Mesendoderm (in vitro differentiated cells): ENCODE results near the gene JAM2.

Experiments used
- DNase-seq: peaks from one replicate; pipeline ENCODE4 v3.0.0; 2013
- H2AK5ac ChIP-seq: 2 replicates; pipeline ENCODE4 v1.6.1; 2013; ENCODE audit warnings: low read length, inconsistent platforms
- H2BK120ac ChIP-seq: 2 replicates; pipeline ENCODE4 v1.6.1; 2013; ENCODE audit warnings: low read depth, mild to moderate bottlenecking, low read length, moderate library complexity, mixed read lengths
- H2BK15ac ChIP-seq: replicated peaks from 2 replicates; pipeline ENCODE4 v1.6.1; 2013; ENCODE audit warnings: low read depth, mild to moderate bottlenecking, moderate library complexity
- H2BK5ac ChIP-seq: 2 replicates; pipeline ENCODE4 v1.6.1; 2013; ENCODE audit warnings: low read length, inconsistent platforms
- H3K18ac ChIP-seq: 2 replicates; pipeline ENCODE4 v1.6.1; 2013; ENCODE audit warnings: mild to moderate bottlenecking, low read length, mixed read lengths
- H3K23ac ChIP-seq: one replicate; pipeline ENCODE4 v1.6.1; 2013; ENCODE audit warnings: low read length
- H3K27ac ChIP-seq: 2 replicates; pipeline ENCODE4 v1.5.1; 2013; ENCODE audit warnings: low read depth, mild to moderate bottlenecking, inconsistent platforms, low read length, moderate library complexity
- H3K27me3 ChIP-seq: 2 replicates; pipeline ENCODE4 v1.6.1; 2013; ENCODE audit warnings: low read length, control low read depth, mild to moderate bottlenecking, inconsistent platforms; ENCODE audit not compliant: insufficient read depth, poor library complexity
- H3K36me3 ChIP-seq: 2 replicates; pipeline ENCODE4 v1.6.1; 2013; ENCODE audit warnings: low read length, inconsistent platforms; ENCODE audit not compliant: control insufficient read depth, insufficient read depth
- H3K4ac ChIP-seq: one replicate; pipeline ENCODE4 v1.6.1; 2013; ENCODE audit warnings: low read depth, mild to moderate bottlenecking, low read length, moderate library complexity
- H3K4me1 ChIP-seq: 2 replicates; pipeline ENCODE4 v1.6.1; 2013; ENCODE audit warnings: low read depth, low read length, inconsistent platforms; ENCODE audit not compliant: control insufficient read depth
- H3K4me2 ChIP-seq: 2 replicates; pipeline ENCODE4 v1.6.1; 2013; ENCODE audit warnings: low read length
- H3K4me3 ChIP-seq: 2 replicates; pipeline ENCODE4 v1.5.1; 2013; ENCODE audit warnings: mild to moderate bottlenecking, low read length
- H3K56ac ChIP-seq: one replicate; pipeline ENCODE4 v1.6.1; 2013; ENCODE audit warnings: low read length
- H3K79me1 ChIP-seq: 2 replicates; pipeline ENCODE4 v1.6.1; 2013; ENCODE audit warnings: low read length, inconsistent platforms
- H3K79me2 ChIP-seq: 2 replicates; pipeline ENCODE4 v1.6.1; 2013; ENCODE audit warnings: mild to moderate bottlenecking, low read length; ENCODE audit not compliant: control insufficient read depth, insufficient read depth
- H3K9ac ChIP-seq: 2 replicates; pipeline ENCODE4 v1.6.1; 2013; ENCODE audit warnings: low read length, inconsistent platforms
- H4K5ac ChIP-seq: one replicate; pipeline ENCODE4 v1.6.1; 2013; ENCODE audit warnings: low read length
- H4K8ac ChIP-seq: one replicate; pipeline ENCODE4 v1.6.1; 2013; ENCODE audit warnings: low read depth, mild to moderate bottlenecking, control low read depth, low read length, moderate library complexity
- WGBS: extraction: QIAGEN DNeasy Blood & Tissue Kit; methylation state at CpG from one replicate; pipeline ENCODE4 v1.1.7; 2013; ENCODE audit warnings: low lambda C conversion rate, missing lambda C conversion rate; ENCODE audit not compliant: insufficient coverage; ENCODE audit errors: extremely low coverage; 5-methylcytosine and 5-hydroxymethylcytosine counted together

Gene JAM2

GRCh38 chr21:25759573-25759972 is 120.5 kb downstream of the JAM2 start:
- no peaks in the 10 kb centered on the region for H3K4me1 ChIP-seq
- H3K23ac ChIP-seq = no peak overlapping the region
- WGBS = no CpG with 5 or more reads among the region's 1 CpG
- H4K8ac ChIP-seq = no peak overlapping the region
- H2BK5ac ChIP-seq = no peak overlapping the region
- no peak overlapping the region for H4K5ac ChIP-seq
- no peak overlapping the region for H3K9ac ChIP-seq
- no peak overlapping the region for H2AK5ac ChIP-seq
- H3K79me2 ChIP-seq = no peaks in the 10 kb centered on the region
- H3K36me3 ChIP-seq = no peaks in the 10 kb centered on the region
- H2BK120ac ChIP-seq = no peak overlapping the region
- no peak overlapping the region for H3K27ac ChIP-seq
- no peak overlapping the region for H3K4me3 ChIP-seq
- DNase-seq = no peak
- no peak overlapping the region for H3K4me2 ChIP-seq
- H2BK15ac ChIP-seq = no peak overlapping the region
- H3K4ac ChIP-seq = no peak overlapping the region
- H3K27me3 ChIP-seq = no peaks in the 10 kb centered on the region
- H3K56ac ChIP-seq = no peak overlapping the region
- no peak overlapping the region for H3K18ac ChIP-seq
- peaks cover 3% of the 10 kb centered on the region for H3K79me1 ChIP-seq

- H3K18ac ChIP-seq = no peak overlapping the region
- no peak overlapping the region for H2AK5ac ChIP-seq
- H3K4me3 ChIP-seq = no peak overlapping the region
- H3K56ac ChIP-seq = no peak overlapping the region
- H3K4me2 ChIP-seq = no peak overlapping the region
- H3K27me3 ChIP-seq = no peaks in the 10 kb centered on the region
- H2BK15ac ChIP-seq = no peak overlapping the region
- no peak overlapping the region for H3K9ac ChIP-seq
- H2BK120ac ChIP-seq = no peak overlapping the region
- H3K79me2 ChIP-seq = no peaks in the 10 kb centered on the region
- no peak overlapping the region for H2BK5ac ChIP-seq
- no peaks in the 10 kb centered on the region for H3K36me3 ChIP-seq
- no peak overlapping the region for H4K8ac ChIP-seq
- H3K4ac ChIP-seq = no peak overlapping the region
- H3K79me1 ChIP-seq = peaks cover 3% of the 10 kb centered on the region
- H3K4me1 ChIP-seq = no peaks in the 10 kb centered on the region
- no peak overlapping the region for H4K5ac ChIP-seq
- no CpG with 5 or more reads among the region's 3 CpGs for WGBS
- no peak overlapping the region for H3K27ac ChIP-seq
- no peak overlapping the region for H3K23ac ChIP-seq
- no peak for DNase-seq
Observed at GRCh38 chr21:25760061-25760460, 121.0 kb downstream of the JAM2 start.

GRCh38 chr21:25760677-25761076 is 121.6 kb downstream of the JAM2 start:
- DNase-seq = no peak
- no peak overlapping the region for H3K18ac ChIP-seq
- no peaks in the 10 kb centered on the region for H3K4me1 ChIP-seq
- no peaks in the 10 kb centered on the region for H3K27me3 ChIP-seq
- H3K79me1 ChIP-seq = peaks cover 3% of the 10 kb centered on the region
- H3K27ac ChIP-seq = no peak overlapping the region
- H2BK15ac ChIP-seq = no peak overlapping the region
- no peak overlapping the region for H4K8ac ChIP-seq
- no peak overlapping the region for H3K23ac ChIP-seq
- H3K4me3 ChIP-seq = no peak overlapping the region
- H2BK5ac ChIP-seq = no peak overlapping the region
- no peak overlapping the region for H3K4me2 ChIP-seq
- H3K36me3 ChIP-seq = no peaks in the 10 kb centered on the region
- H2BK120ac ChIP-seq = no peak overlapping the region
- no peak overlapping the region for H3K56ac ChIP-seq
- no peak overlapping the region for H3K9ac ChIP-seq
- no CpG with 5 or more reads among the region's 1 CpG for WGBS
- no peak overlapping the region for H3K4ac ChIP-seq
- H2AK5ac ChIP-seq = no peak overlapping the region
- H3K79me2 ChIP-seq = no peaks in the 10 kb centered on the region
- no peak overlapping the region for H4K5ac ChIP-seq

GRCh38 chr21:25764065-25764464 is 125.0 kb downstream of the JAM2 start:
- no peak overlapping the region for H4K8ac ChIP-seq
- WGBS = no CpG with 5 or more reads among the region's 3 CpGs
- no peak overlapping the region for H2BK15ac ChIP-seq
- H3K9ac ChIP-seq = no peak overlapping the region
- H3K27ac ChIP-seq = no peak overlapping the region
- H4K5ac ChIP-seq = no peak overlapping the region
- no peak overlapping the region for H2BK120ac ChIP-seq
- no peak for DNase-seq
- H2BK5ac ChIP-seq = no peak overlapping the region
- no peak overlapping the region for H3K23ac ChIP-seq
- H3K18ac ChIP-seq = no peak overlapping the region
- no peaks in the 10 kb centered on the region for H3K79me2 ChIP-seq
- no peak overlapping the region for H3K56ac ChIP-seq
- H3K4ac ChIP-seq = no peak overlapping the region
- no peaks in the 10 kb centered on the region for H3K79me1 ChIP-seq
- H3K4me2 ChIP-seq = no peak overlapping the region
- H3K27me3 ChIP-seq = no peaks in the 10 kb centered on the region
- H3K36me3 ChIP-seq = no peaks in the 10 kb centered on the region
- H3K4me3 ChIP-seq = no peak overlapping the region
- no peaks in the 10 kb centered on the region for H3K4me1 ChIP-seq
- H2AK5ac ChIP-seq = no peak overlapping the region
